Calu3 (cell line): ENCODE data around the gene GJA10. TPM values are rescaled to one million over a fixed set of nuclear protein-coding genes. Genes with fewer than 3 reads are reported as not detected.
A peak's percentile ranks its signal among the peaks of the same experiment; 100 is the strongest.
"Not testable (repeated sequence)": the region's sequence is repeated elsewhere in the genome, so short reads cannot be mapped to it uniquely, and the experiment has no call there.

Experiments used
- Bru-seq: library from RNA; stranded (reverse); fragments of 400-500 nt; gene quantifications from one replicate; lab custom pipeline; 2021; lab: Mats Ljungman, UMichigan
- BruChase-seq, 2 experiments: library from RNA; stranded (reverse); fragments of 400-500 nt; gene quantifications; one replicate each; lab custom pipeline; 2021; lab: Mats Ljungman, UMichigan
- BruUV-seq: library from RNA; stranded (reverse); fragments of 400-500 nt; replicated peaks from 2 replicates; lab custom pipeline; 2021; lab: Mats Ljungman, UMichigan
- CTCF ChIA-PET: fragments of 300-600 bp; sonication (Branson Sonifier 250); formaldehyde crosslinking; loops from one replicate; lab custom pipeline; 2022; ENCODE audit warnings: antibody characterized with exemption; lab: Charles Lee
- DNase-seq: peaks from one replicate; pipeline ENCODE4 v3.0.0; 2022
- H3K27ac Mint-ChIP-seq: one replicate; pipeline ENCODE4 v1.8.0; 2022; ENCODE audit warnings: mixed read lengths; ENCODE audit not compliant: unreplicated experiment
- H3K27me3 Mint-ChIP-seq: one replicate; pipeline ENCODE4 v1.8.0; 2022; ENCODE audit warnings: mixed read lengths; ENCODE audit not compliant: unreplicated experiment
- H3K36me3 Mint-ChIP-seq: one replicate; pipeline ENCODE4 v1.8.0; 2022; ENCODE audit warnings: mild to moderate bottlenecking, moderate library complexity, mixed read lengths; ENCODE audit not compliant: insufficient read depth, unreplicated experiment
- H3K4me1 Mint-ChIP-seq: one replicate; pipeline ENCODE4 v1.8.0; 2022; ENCODE audit warnings: mild to moderate bottlenecking, low read depth, mixed read lengths; ENCODE audit not compliant: unreplicated experiment
- H3K4me3 Mint-ChIP-seq: one replicate; pipeline ENCODE4 v1.8.0; 2022; ENCODE audit warnings: mild to moderate bottlenecking, low read depth, moderate library complexity, mixed read lengths; ENCODE audit not compliant: unreplicated experiment
- H3K9me3 Mint-ChIP-seq: one replicate; pipeline ENCODE4 v1.8.0; 2022; ENCODE audit warnings: low read depth, mixed read lengths; ENCODE audit not compliant: unreplicated experiment
- intact Hi-C: fragments of 100-400 bp; cut with micrococcal nuclease; formaldehyde crosslinking; loops from one replicate; pipeline ENCODE4 v1.10.0; 2022; ENCODE audit not compliant: unreplicated experiment
- long read RNA-seq: library from polyadenylated mRNA; stranded (forward); transcript quantifications from one replicate; pipeline ENCODE4 v2.0.0, GENCODE V29; 2022
- total RNA-seq: library from RNA; stranded (reverse); gene quantifications from 2 replicates; pipeline ENCODE4 v1.2.3, GENCODE V29; 2022
- TF ChIP-seq, protein P1 (sequence below): fragments of 200-600 bp; IDR thresholded peaks from one replicate; pipeline ENCODE4 v1.8.0; 2022; ENCODE audit warnings: antibody characterized with exemption; ENCODE audit not compliant: unreplicated experiment

Gene GJA10
- total RNA-seq (not detected in 2 replicates), Bru-seq, nascent RNA (percentile 17 among the genes with signal in this experiment), BruChase-seq, experiment 1, labeled RNA remaining after a 6-hour chase (percentile 3 among the genes with signal in this experiment), BruChase-seq, experiment 2, labeled RNA remaining after a 2-hour chase (percentile 10 among the genes with signal in this experiment)
- long read RNA-seq: 0 reads

- Mint-ChIP-seq H3K4me3 (no peak within 1 kb of the TSS), H3K36me3 (no peaks in the 10 kb centered on the region), H3K27me3 (peaks cover 67% of the 10 kb centered on the region), H3K27ac (no peak within 1 kb of the TSS), H3K9me3 (no peaks in the 10 kb centered on the region), H3K4me1 (peaks cover 11% of the 10 kb centered on the region)
- no TSS peak for BruUV-seq
- intact Hi-C loops: no loop called here
- TF ChIP-seq, protein P1, sequence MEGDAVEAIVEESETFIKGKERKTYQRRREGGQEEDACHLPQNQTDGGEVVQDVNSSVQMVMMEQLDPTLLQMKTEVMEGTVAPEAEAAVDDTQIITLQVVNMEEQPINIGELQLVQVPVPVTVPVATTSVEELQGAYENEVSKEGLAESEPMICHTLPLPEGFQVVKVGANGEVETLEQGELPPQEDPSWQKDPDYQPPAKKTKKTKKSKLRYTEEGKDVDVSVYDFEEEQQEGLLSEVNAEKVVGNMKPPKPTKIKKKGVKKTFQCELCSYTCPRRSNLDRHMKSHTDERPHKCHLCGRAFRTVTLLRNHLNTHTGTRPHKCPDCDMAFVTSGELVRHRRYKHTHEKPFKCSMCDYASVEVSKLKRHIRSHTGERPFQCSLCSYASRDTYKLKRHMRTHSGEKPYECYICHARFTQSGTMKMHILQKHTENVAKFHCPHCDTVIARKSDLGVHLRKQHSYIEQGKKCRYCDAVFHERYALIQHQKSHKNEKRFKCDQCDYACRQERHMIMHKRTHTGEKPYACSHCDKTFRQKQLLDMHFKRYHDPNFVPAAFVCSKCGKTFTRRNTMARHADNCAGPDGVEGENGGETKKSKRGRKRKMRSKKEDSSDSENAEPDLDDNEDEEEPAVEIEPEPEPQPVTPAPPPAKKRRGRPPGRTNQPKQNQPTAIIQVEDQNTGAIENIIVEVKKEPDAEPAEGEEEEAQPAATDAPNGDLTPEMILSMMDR: no peak
- CTCF ChIA-PET: interaction anchor here (0.5 kb wide), 1 partner anchor 1402 kb away, joined by 3 read pairs; no protein-coding TSS in a partner anchor
- no peak for DNase-seq
Measured at GRCh38 chr6:89894169-89894568, at the start of gene GJA10. Gene GJA10 (plus strand): TSS chr6:89894469. CDS start chr6:89894469, 0 bp downstream.

- intact Hi-C loops, H3K27me3 Mint-ChIP-seq, H3K36me3 Mint-ChIP-seq, H3K9me3 Mint-ChIP-seq, H3K27ac Mint-ChIP-seq, H3K4me3 Mint-ChIP-seq, CTCF ChIA-PET, H3K4me1 Mint-ChIP-seq, BruUV-seq, DNase-seq: not testable (repeated sequence)
Measured at GRCh38 chr6:89847513-89847912, 46.8 kb upstream of the GJA10 start.

DNA sequence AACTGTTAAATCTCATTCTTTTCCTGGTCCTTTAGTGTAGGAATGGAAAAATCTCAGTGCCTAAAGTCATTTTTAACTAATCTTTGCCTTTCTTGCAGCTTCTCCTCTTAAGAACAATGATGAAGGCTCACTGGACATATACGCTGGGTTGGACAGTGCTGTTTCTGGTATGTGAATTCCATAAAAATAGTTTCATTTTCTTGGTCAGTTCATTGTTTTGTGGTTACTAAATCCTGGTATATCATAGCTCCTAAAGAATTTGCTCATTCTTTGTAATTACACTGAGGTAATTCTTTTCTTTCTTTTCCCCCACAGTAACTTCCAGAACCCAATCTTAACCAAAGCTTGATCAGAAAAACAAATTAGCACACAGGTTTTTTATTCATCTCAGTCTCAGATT, 41.2 kb upstream of the GJA10 start:
- TF ChIP-seq, protein P1: no peak
- H3K4me1 Mint-ChIP-seq: no peaks in the 10 kb centered on the region
- DNase-seq: no peak
- H3K36me3 Mint-ChIP-seq: peaks cover 21% of the 10 kb centered on the region
- BruUV-seq: no TSS peak
- no peaks in the 10 kb centered on the region for H3K27me3 Mint-ChIP-seq
- H3K9me3 Mint-ChIP-seq: no peaks in the 10 kb centered on the region
- H3K27ac Mint-ChIP-seq: no peak overlapping the region
- H3K4me3 Mint-ChIP-seq: no peak overlapping the region
- intact Hi-C loops: no loop called here
- CTCF ChIA-PET: no interaction called here

DNA sequence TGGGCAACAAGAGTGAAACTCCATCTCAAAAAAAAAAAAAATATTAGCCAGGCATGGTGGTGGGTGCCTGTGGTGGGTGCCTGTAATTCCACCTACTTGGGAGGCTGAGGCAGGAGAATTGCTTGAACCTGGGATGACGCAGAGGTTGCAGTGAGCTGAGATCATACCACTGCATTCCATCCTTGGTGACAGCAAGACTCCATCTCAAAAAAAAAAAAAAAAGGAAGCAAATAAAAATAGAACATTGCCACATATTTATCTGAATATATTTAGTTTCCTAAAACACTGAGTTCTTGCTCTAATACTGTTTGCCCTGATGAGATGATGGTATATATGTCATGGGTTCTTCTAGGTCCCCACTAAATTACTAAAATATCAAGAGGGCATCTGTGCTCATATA, 36.2 kb upstream of the GJA10 start:
- H3K36me3 Mint-ChIP-seq: peaks cover 54% of the 10 kb centered on the region
- peaks cover 4% of the 10 kb centered on the region for H3K9me3 Mint-ChIP-seq
- no peak overlapping the region for H3K27ac Mint-ChIP-seq
- intact Hi-C loops: no loop called here
- no peaks in the 10 kb centered on the region for H3K4me1 Mint-ChIP-seq
- no peak overlapping the region for H3K4me3 Mint-ChIP-seq
- no TSS peak for BruUV-seq
- TF ChIP-seq, protein P1: no peak
- DNase-seq: no peak
- CTCF ChIA-PET: no interaction called here
- H3K27me3 Mint-ChIP-seq: no peaks in the 10 kb centered on the region

DNA sequence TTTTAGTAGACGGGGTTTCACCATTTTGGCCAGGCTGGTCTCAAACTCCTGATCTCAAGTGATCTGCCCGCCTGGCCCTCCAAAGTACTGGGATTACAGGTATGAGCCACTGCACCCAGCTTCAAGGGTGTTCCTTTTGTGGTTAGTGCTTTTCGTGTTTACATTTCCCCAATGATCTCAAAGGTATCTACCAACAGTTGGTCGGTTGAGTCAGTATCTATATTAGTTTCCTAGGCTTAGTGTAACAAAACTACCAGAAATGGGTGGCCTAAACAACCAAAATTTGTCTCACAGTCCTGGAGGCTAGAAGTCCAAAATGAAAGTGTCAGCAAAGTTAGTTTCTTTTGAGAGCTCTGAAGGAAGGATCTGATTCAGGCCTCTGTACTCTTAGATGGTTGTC, 34.5 kb upstream of the GJA10 start:
- CTCF ChIA-PET: no interaction called here
- no peak overlapping the region for H3K27ac Mint-ChIP-seq
- intact Hi-C loops: no loop called here
- no peaks in the 10 kb centered on the region for H3K4me1 Mint-ChIP-seq
- H3K27me3 Mint-ChIP-seq: no peaks in the 10 kb centered on the region
- TF ChIP-seq, protein P1: no peak
- H3K36me3 Mint-ChIP-seq: peaks cover 47% of the 10 kb centered on the region
- no peak overlapping the region for H3K4me3 Mint-ChIP-seq
- no TSS peak for BruUV-seq
- DNase-seq: no peak
- peaks cover 4% of the 10 kb centered on the region for H3K9me3 Mint-ChIP-seq
